Measurements from ENCODE around the gene NUDC. TPM values are rescaled to one million over a fixed set of nuclear protein-coding genes. Genes with fewer than 3 reads are reported as not detected.
A peak's percentile ranks its signal among the peaks of the same experiment; 100 is the strongest.

NUDC gene
- total and polyA plus RNA-seq, 2 donors from 2014 or later: 61.5 to 112 TPM

GRCh38 chr1:26978901-26979300, 57.4 kb downstream of the NUDC start:
- intact Hi-C loops (cut with DNase I): no loop called here
- Histone ChIP-seq H3K36me3 (ENCODE audit: control insufficient read depth in 2 of 3, insufficient read depth in 3 of 3, low read length in 3 of 3) (no peaks in the 10 kb centered on the region), H3K27me3 (ENCODE audit: control insufficient read depth, insufficient read depth, low read length) (no peaks in the 10 kb centered on the region), H3K4me1 (ENCODE audit: control insufficient read depth in 2 of 3, insufficient read depth in 2 of 3, low read depth in 1 of 3, low read length in 3 of 3) (no peaks in the 10 kb centered on the region), H3K9ac (ENCODE audit: low read length in 3 of 3) (no peak overlapping the region), H3K4me3 (ENCODE audit: low read length in 3 of 3) (no peak overlapping the region), H3K9me3 (ENCODE audit: control insufficient read depth in 2 of 3, insufficient read depth in 1 of 3, low read length in 3 of 3) (no peaks in the 10 kb centered on the region), H3K27ac (ENCODE audit: low read depth in 2 of 2, low read length in 2 of 2) (no peak overlapping the region)
- DNase-seq (no peak), FAIRE-seq (no peak)
- TF ChIP-seq CTCF (IDR thresholded peaks at IDR 0.05; ENCODE audit: borderline replicate concordance, extremely low read depth, insufficient read depth): no peak

GRCh38 chr1:26981146-26981846, 59.8 kb downstream of the NUDC start:
- intact Hi-C loops (cut with DNase I): no loop called here
- DNase-seq: peak in 1 of 5 donors; percentile 23
- Histone ChIP-seq H3K9ac (ENCODE audit: low read length in 3 of 3) (no peak overlapping the region), H3K36me3 (ENCODE audit: control insufficient read depth in 2 of 3, insufficient read depth in 3 of 3, low read length in 3 of 3) (no peaks in the 10 kb centered on the region), H3K9me3 (ENCODE audit: control insufficient read depth in 2 of 3, insufficient read depth in 1 of 3, low read length in 3 of 3) (no peaks in the 10 kb centered on the region), H3K4me1 (ENCODE audit: control insufficient read depth in 2 of 3, insufficient read depth in 2 of 3, low read depth in 1 of 3, low read length in 3 of 3) (no peaks in the 10 kb centered on the region), H3K27ac (ENCODE audit: low read depth in 2 of 2, low read length in 2 of 2) (no peak overlapping the region), H3K27me3 (ENCODE audit: control insufficient read depth, insufficient read depth, low read length) (no peaks in the 10 kb centered on the region), H3K4me3 (ENCODE audit: low read length in 3 of 3) (no peak overlapping the region)
- no peak for FAIRE-seq
- no peak for TF ChIP-seq CTCF (IDR thresholded peaks at IDR 0.05; ENCODE audit: borderline replicate concordance, extremely low read depth, insufficient read depth)

GRCh38 chr1:26983863-26984262, 62.3 kb downstream of the NUDC start:
- H3K9me3 ChIP-seq (ENCODE audit: control insufficient read depth in 2 of 3, insufficient read depth in 1 of 3, low read length in 3 of 3): no peaks in the 10 kb centered on the region
- no peak overlapping the region for H3K4me3 ChIP-seq (ENCODE audit: low read length in 3 of 3)
- H3K36me3 ChIP-seq (ENCODE audit: control insufficient read depth in 2 of 3, insufficient read depth in 3 of 3, low read length in 3 of 3): no peaks in the 10 kb centered on the region
- no peak overlapping the region for H3K27ac ChIP-seq (ENCODE audit: low read depth in 2 of 2, low read length in 2 of 2)
- TF ChIP-seq CTCF (IDR thresholded peaks at IDR 0.05; ENCODE audit: borderline replicate concordance, extremely low read depth, insufficient read depth): no peak
- H3K9ac ChIP-seq (ENCODE audit: low read length in 3 of 3): no peak overlapping the region
- H3K27me3 ChIP-seq (ENCODE audit: control insufficient read depth, insufficient read depth, low read length): no peaks in the 10 kb centered on the region
- H3K4me1 ChIP-seq (ENCODE audit: control insufficient read depth in 2 of 3, insufficient read depth in 2 of 3, low read depth in 1 of 3, low read length in 3 of 3): no peaks in the 10 kb centered on the region
- intact Hi-C loops (cut with DNase I): no loop called here
- no peak for DNase-seq
- no peak for FAIRE-seq

GRCh38 chr1:26984291-26984690, 62.7 kb downstream of the NUDC start:
- Histone ChIP-seq H3K27ac (ENCODE audit: low read depth in 2 of 2, low read length in 2 of 2) (no peak overlapping the region), H3K4me3 (ENCODE audit: low read length in 3 of 3) (no peak overlapping the region), H3K9me3 (ENCODE audit: control insufficient read depth in 2 of 3, insufficient read depth in 1 of 3, low read length in 3 of 3) (no peaks in the 10 kb centered on the region), H3K27me3 (ENCODE audit: control insufficient read depth, insufficient read depth, low read length) (no peaks in the 10 kb centered on the region), H3K9ac (ENCODE audit: low read length in 3 of 3) (no peak overlapping the region), H3K36me3 (ENCODE audit: control insufficient read depth in 2 of 3, insufficient read depth in 3 of 3, low read length in 3 of 3) (no peaks in the 10 kb centered on the region), H3K4me1 (ENCODE audit: control insufficient read depth in 2 of 3, insufficient read depth in 2 of 3, low read depth in 1 of 3, low read length in 3 of 3) (no peaks in the 10 kb centered on the region)
- DNase-seq (peak in 1 of 5 donors; percentile 2), FAIRE-seq (no peak)
- no peak for TF ChIP-seq CTCF (IDR thresholded peaks at IDR 0.05; ENCODE audit: borderline replicate concordance, extremely low read depth, insufficient read depth)
- intact Hi-C loops (cut with DNase I): no loop called here

Measured in kidney (tissue), 14 donors.